NCI-H1417 treated with DMSO at 0.1 percent for 48 hours (cell line): ENCODE data around the gene APMAP.
"Not testable (repeated sequence)": the region's sequence is repeated elsewhere in the genome, so short reads cannot be mapped to it uniquely, and the experiment has no call there.

Source experiments
- DNase-seq: peaks from one replicate; lab custom pipeline; 2025; lab: John Stamatoyannopoulos, UW

The APMAP gene

GRCh38 chr20:24951536-24952083 is 40.9 kb downstream of the APMAP start:
- no peak for DNase-seq

GRCh38 chr20:24950836-24951525 is 41.6 kb downstream of the APMAP start:
- no peak for DNase-seq

- DNase-seq, result no peak
Observed at GRCh38 chr20:24950128-24950835, 42.3 kb downstream of the APMAP start.

- no peak for DNase-seq
Observed at GRCh38 chr20:24949756-24950127, 42.8 kb downstream of the APMAP start.

- no peak for DNase-seq
Observed at GRCh38 chr20:24948939-24949679, 43.4 kb downstream of the APMAP start, which contains the start of gene CST7. Gene CST7 (plus strand): TSS chr20:24949269. CDS start chr20:24949506, 237 bp downstream.

GRCh38 chr20:24948396-24948938 is 44.1 kb downstream of the APMAP start:
- not testable (repeated sequence) for DNase-seq

- DNase-seq, result not testable (repeated sequence)
Observed at GRCh38 chr20:24946376-24946775, 46.2 kb downstream of the APMAP start.

- no peak for DNase-seq
Observed at GRCh38 chr20:24943731-24944130, 48.8 kb downstream of the APMAP start.

- no peak for DNase-seq
Observed at GRCh38 chr20:24943196-24943595, 49.4 kb downstream of the APMAP start.

GRCh38 chr20:24942679-24943078 is 49.9 kb downstream of the APMAP start:
- DNase-seq, result no peak

GRCh38 chr20:24939036-24939435 is 53.5 kb downstream of the APMAP start:
- DNase-seq, result no peak

GRCh38 chr20:24938498-24938897 is 54.1 kb downstream of the APMAP start:
- no peak for DNase-seq

- no peak for DNase-seq
Observed at GRCh38 chr20:24937579-24937978, 55.0 kb downstream of the APMAP start.

- no peak for DNase-seq
Observed at GRCh38 chr20:24936526-24937407, 55.8 kb downstream of the APMAP start.

- no peak for DNase-seq
Observed at GRCh38 chr20:24935766-24936525, 56.6 kb downstream of the APMAP start.

GRCh38 chr20:24935140-24935539 is 57.4 kb downstream of the APMAP start:
- DNase-seq, result no peak

GRCh38 chr20:24934716-24935115 is 57.8 kb downstream of the APMAP start:
- DNase-seq, result no peak

- DNase-seq, result no peak
Observed at GRCh38 chr20:24934101-24934661, 58.4 kb downstream of the APMAP start.

GRCh38 chr20:24933266-24933908 is 59.2 kb downstream of the APMAP start:
- no peak for DNase-seq

GRCh38 chr20:24931893-24932292 is 60.7 kb downstream of the APMAP start:
- DNase-seq, result not testable (repeated sequence)
